ENCODE data around the gene CD48. TPM values are rescaled to one million over a fixed set of nuclear protein-coding genes. Genes with fewer than 3 reads are reported as not detected.

Gene CD48
- total and polyA plus RNA-seq, 2 donors (not counting 1 experiment from before 2014, with no cell fraction given): 252 to 428 TPM

GRCh38 chr1:160636547-160636946 lies 75.1 kb downstream of the CD48 start:
- no peak overlapping the region for H3K9ac ChIP-seq (ENCODE audit: low read length)
- peaks cover 96% of the 10 kb centered on the region for H3K79me2 ChIP-seq (ENCODE audit: control insufficient read depth, insufficient read depth, low read length)
- peak overlapping the region in 1 of 2 donors; percentile 83 for H3K27ac ChIP-seq (ENCODE audit: low read length in 2 of 2)
- Mint-ChIP-seq H3K27me3 (no peaks in the 10 kb centered on the region), H3K4me3 (no peak overlapping the region), H3K9me3 (ENCODE audit: insufficient read depth) (no peaks in the 10 kb centered on the region), H3K27ac (no peak overlapping the region), H3K4me1 (peaks cover 80% of the 10 kb centered on the region)
- CTCF ChIA-PET: interaction anchor here (1.6 to 1.9 kb wide), 2 partner anchors 12 to 38 kb away, joined by 3 to 8 read pairs; no protein-coding TSS in a partner anchor
- ATAC-seq (ENCODE audit: low read depth) (no peak), DNase-seq (no peak)
- H3K4me2 ChIP-seq (replicated peaks; ENCODE audit: low read depth, low read length, poor library complexity, severe bottlenecking): no peak overlapping the region
- POLR2A ChIA-PET: no interaction called here
- H3K4me1 ChIP-seq (ENCODE audit: control insufficient read depth in 2 of 2, insufficient read depth in 2 of 2, low read length in 2 of 2): peaks cover 67 to 82% of the 10 kb centered on the region in 2 donors
- H4K20me1 ChIP-seq (ENCODE audit: control insufficient read depth, insufficient read depth, low read length, poor library complexity, severe bottlenecking): peaks cover 6% of the 10 kb centered on the region
- no peaks in the 10 kb centered on the region for H3K9me3 ChIP-seq (ENCODE audit: control extremely low read depth in 1 of 3, control insufficient read depth in 2 of 3, insufficient read depth in 1 of 3, low read length in 2 of 3)
- H3K27me3 ChIP-seq (replicated peaks in 1 of 4; ENCODE audit: control extremely low read depth in 1 of 4, control insufficient read depth in 3 of 4, insufficient read depth in 4 of 4, low read length in 3 of 4): no peaks in the 10 kb centered on the region
- H3K4me3 ChIP-seq (ENCODE audit: control extremely low read depth in 1 of 5, extremely low read depth in 1 of 5, insufficient read depth in 1 of 5, low read depth in 2 of 5, low read length in 4 of 5): no peak overlapping the region
- H2AFZ ChIP-seq (ENCODE audit: insufficient read depth, low read depth, low read length, poor library complexity, severe bottlenecking): no peak overlapping the region
- intact Hi-C loops (cut with micrococcal nuclease): no loop called here
- peaks cover 0 to 66% of the 10 kb centered on the region in 2 experiments for H3K36me3 ChIP-seq (replicated peaks in 1 of 2; ENCODE audit: control extremely low read depth in 1 of 2, control insufficient read depth in 1 of 2, extremely low read depth in 1 of 2, insufficient read depth in 2 of 2, low read length in 1 of 2)
- WGBS (ENCODE audit: insufficient coverage): no CpG with 5 or more reads among the region's 3 CpGs
- TF ChIP-seq EZH2 (IDR thresholded peaks at IDR 0.05; ENCODE audit: borderline replicate concordance, insufficient read depth, low read depth, low read length, poor library complexity, severe bottlenecking) (no peak), CTCF (IDR thresholded peaks at IDR 0.05) (no peak)

- CTCF ChIA-PET: no interaction called here
- H3K4me1 ChIP-seq (ENCODE audit: control insufficient read depth in 2 of 2, insufficient read depth in 2 of 2, low read length in 2 of 2): peaks cover 64 to 82% of the 10 kb centered on the region in 2 donors
- 91% methylated on average over 4 of the region's 4 CpGs for WGBS (ENCODE audit: insufficient coverage)
These were observed 75.5 kb downstream of the CD48 start for GRCh38 chr1:160636076-160636475.

More at GRCh38 chr1:160636076-160636475, 75.5 kb downstream of the CD48 start:
- H3K36me3 ChIP-seq (replicated peaks in 1 of 2; ENCODE audit: control extremely low read depth in 1 of 2, control insufficient read depth in 1 of 2, extremely low read depth in 1 of 2, insufficient read depth in 2 of 2, low read length in 1 of 2): peaks cover 0 to 71% of the 10 kb centered on the region in 2 experiments
- POLR2A ChIA-PET: no interaction called here
- peaks cover 96% of the 10 kb centered on the region for H3K79me2 ChIP-seq (ENCODE audit: control insufficient read depth, insufficient read depth, low read length)
- H3K27ac ChIP-seq (ENCODE audit: low read length in 2 of 2): no peak overlapping the region
- H2AFZ ChIP-seq (ENCODE audit: insufficient read depth, low read depth, low read length, poor library complexity, severe bottlenecking): no peak overlapping the region
- no peaks in the 10 kb centered on the region for H3K27me3 ChIP-seq (replicated peaks in 1 of 4; ENCODE audit: control extremely low read depth in 1 of 4, control insufficient read depth in 3 of 4, insufficient read depth in 4 of 4, low read length in 3 of 4)
- TF ChIP-seq CTCF (IDR thresholded peaks at IDR 0.05) (no peak), EZH2 (IDR thresholded peaks at IDR 0.05; ENCODE audit: borderline replicate concordance, insufficient read depth, low read depth, low read length, poor library complexity, severe bottlenecking) (no peak)
- Mint-ChIP-seq H3K4me3 (no peak overlapping the region), H3K4me1 (peaks cover 80% of the 10 kb centered on the region), H3K27ac (no peak overlapping the region), H3K9me3 (ENCODE audit: insufficient read depth) (no peaks in the 10 kb centered on the region), H3K27me3 (no peaks in the 10 kb centered on the region)
- no peak for ATAC-seq (ENCODE audit: low read depth)
- H4K20me1 ChIP-seq (ENCODE audit: control insufficient read depth, insufficient read depth, low read length, poor library complexity, severe bottlenecking): peaks cover 6% of the 10 kb centered on the region
- H3K9ac ChIP-seq (ENCODE audit: low read length): no peak overlapping the region
- intact Hi-C loops (cut with micrococcal nuclease): no loop called here
- H3K4me3 ChIP-seq (ENCODE audit: control extremely low read depth in 1 of 5, extremely low read depth in 1 of 5, insufficient read depth in 1 of 5, low read depth in 2 of 5, low read length in 4 of 5): no peak overlapping the region
- H3K9me3 ChIP-seq (ENCODE audit: control extremely low read depth in 1 of 3, control insufficient read depth in 2 of 3, insufficient read depth in 1 of 3, low read length in 2 of 3): no peaks in the 10 kb centered on the region
- DNase-seq: no peak
- H3K4me2 ChIP-seq (replicated peaks; ENCODE audit: low read depth, low read length, poor library complexity, severe bottlenecking): no peak overlapping the region
